CD4-positive, alpha-beta T cell treated with Interleukin-17A for 4 hours (primary cell): ENCODE data around the gene FASN.
"Not testable (repeated sequence)": the region's sequence is repeated elsewhere in the genome, so short reads cannot be mapped to it uniquely, and the experiment has no call there.

Source experiments
- DNase-seq: peaks from one replicate; pipeline ENCODE4 v3.0.0-alpha.2; 2020; ENCODE audit warnings: mixed read lengths

Gene FASN

DNA sequence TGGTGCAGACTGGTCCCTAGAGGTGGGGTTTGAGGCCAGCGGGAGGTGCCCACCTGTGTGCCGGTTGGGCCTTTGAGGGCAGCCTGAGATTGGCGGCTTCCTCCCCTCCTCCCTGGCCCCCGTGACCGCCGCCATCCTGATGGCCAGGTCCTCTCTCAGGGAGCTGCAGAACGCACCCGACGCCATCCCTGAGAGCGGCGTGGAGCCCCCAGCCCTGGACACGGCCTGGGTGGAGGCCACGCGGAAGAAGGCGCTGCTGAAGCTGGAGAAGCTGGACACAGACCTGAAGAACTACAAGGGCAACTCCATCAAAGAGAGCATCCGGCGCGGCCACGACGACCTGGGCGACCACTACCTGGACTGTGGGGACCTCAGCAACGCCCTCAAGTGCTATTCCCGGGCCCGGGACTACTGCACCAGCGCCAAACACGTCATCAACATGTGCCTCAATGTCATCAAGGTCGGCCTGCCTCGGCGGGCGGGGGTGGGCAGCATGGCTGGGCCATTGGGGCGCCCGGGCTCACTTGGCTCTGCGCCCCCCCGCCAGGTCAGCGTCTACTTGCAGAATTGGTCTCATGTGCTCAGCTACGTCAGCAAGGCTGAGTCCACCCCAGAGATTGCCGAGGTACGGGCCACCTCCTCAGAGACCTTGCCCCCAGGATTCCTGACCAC is 43.5 kb downstream of the FASN start:
- peak; percentile 1 for DNase-seq

DNA sequence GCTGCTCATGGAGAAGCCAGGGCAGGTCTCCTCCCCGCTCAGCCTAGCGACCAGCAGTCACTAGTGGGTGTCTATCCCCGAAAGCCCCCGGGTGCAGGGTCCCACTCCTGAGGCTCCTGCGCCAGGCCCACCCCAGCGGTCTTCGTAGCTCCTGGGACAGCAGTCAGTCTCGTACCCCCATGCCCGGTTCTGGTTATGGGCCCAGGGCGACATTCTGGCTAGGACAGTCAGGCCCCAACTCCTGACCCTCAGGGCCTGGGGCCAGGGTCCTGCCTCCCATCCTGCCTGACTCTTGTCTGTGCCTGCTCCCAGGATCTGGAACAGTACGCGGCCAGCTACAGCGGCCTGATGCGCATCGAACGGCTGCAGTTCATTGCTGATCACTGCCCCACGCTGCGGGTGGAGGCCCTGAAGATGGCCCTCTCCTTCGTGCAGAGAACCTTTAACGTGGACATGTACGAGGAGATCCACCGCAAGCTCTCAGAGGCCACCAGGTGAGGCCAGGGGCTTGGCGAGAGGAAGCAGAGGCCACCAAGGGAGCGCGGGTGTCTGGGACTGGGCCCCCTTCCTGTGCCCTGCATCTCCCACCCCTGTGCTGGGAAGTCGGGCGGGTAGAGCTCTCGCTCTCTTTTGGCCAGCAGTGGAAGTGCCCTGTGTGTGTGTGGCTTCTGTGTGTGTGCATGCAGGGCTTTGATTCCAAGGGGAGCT is 44.3 kb downstream of the FASN start:
- DNase-seq, result peak; percentile 1

DNA sequence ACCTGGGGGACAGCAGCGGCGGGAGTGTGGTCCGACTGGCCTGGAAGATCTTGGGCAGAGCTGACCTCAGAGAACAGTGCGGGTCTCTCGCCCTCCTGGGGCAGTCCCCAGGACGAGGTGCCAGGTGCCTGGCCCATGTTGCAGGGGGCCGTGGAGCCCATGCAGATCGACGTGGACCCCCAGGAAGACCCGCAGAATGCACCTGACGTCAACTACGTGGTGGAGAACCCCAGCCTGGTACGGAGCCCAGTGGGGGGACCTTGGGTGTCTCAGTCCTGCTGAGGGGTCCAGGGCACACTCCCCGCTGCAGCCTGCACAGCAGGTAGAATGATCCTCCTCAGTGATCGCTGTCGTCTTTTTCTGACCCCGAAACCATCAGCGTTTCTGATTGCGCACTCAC is 44.9 kb downstream of the FASN start:
- DNase-seq, result peak; percentile 2

DNA sequence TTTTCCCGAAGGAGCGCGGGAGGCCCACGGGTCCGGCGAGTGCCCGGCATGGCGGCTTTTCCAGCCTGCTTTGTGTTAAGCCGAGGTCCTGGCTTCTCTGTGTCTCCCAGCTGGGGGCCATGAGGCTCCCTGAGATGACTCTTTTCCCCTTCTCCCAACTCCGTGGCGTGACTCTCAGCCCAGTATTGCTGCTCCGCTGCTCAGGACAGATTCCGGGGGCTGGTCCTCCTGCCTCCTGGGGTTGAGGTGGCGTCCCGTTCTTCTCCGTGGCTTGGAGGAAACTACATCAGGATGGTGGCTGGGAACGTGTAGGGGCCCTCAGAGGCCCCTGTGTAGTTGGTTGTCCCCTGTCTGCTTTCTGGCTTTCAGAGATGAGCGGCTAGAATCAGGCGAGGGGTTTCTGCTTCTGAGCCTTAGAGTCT is 45.4 kb downstream of the FASN start:
- peak; percentile 2 for DNase-seq

DNA sequence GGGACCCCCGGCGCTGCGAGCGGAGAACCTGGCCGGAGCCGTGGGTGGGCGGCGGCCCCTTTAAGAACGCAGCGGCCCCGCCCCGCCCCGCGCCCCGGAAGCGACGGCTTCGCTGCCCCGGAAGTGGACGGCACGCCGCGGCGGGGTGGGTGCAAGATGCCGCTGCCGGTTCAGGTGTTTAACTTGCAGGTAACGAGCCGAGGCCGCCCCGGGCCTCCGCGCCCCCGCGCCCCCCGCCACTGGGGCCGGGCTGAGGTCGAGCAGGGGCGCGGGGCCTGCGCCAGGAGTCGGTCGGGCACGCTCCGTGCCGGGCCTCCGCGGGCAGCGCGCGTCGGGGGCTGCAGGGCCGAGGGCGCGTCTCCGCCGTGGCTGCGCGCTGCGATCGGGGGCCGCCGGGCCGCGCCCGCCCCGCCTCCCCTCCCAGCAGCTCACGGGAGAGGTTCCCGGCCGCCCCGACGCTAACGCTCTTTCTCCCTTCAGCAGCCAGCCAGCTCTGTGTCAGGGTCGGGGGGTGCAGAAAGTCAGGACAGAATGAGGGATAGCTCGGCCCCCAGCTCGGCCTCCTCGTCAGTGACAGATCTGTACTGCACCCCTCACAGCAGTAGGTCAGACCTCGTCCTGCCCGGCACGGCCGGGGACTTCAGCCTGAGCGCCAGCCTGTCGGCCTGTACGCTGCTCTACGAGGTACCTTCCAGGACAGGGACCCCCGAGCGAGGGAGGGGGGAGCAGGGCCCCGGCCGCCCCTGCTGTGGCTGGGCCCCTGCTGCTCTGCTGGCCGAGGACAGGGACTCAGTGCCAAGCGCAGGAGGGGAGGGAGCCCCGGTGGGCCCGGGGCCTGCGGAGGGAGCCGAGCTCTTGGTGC is 46.0 kb downstream of the FASN start, which contains the start of the genes GPS1 and RFNG:
Gene GPS1, plus strand, starts transcription at position 123 of the 862 bp plus-strand sequence. Its CDS starts 34 bp downstream, at position 157.
Gene RFNG, minus strand, starts transcription at position 36 of the 862 bp plus-strand sequence. CDS start 45 bp downstream, outside the sequence.
- DNase-seq, result peak; percentile 89

DNA sequence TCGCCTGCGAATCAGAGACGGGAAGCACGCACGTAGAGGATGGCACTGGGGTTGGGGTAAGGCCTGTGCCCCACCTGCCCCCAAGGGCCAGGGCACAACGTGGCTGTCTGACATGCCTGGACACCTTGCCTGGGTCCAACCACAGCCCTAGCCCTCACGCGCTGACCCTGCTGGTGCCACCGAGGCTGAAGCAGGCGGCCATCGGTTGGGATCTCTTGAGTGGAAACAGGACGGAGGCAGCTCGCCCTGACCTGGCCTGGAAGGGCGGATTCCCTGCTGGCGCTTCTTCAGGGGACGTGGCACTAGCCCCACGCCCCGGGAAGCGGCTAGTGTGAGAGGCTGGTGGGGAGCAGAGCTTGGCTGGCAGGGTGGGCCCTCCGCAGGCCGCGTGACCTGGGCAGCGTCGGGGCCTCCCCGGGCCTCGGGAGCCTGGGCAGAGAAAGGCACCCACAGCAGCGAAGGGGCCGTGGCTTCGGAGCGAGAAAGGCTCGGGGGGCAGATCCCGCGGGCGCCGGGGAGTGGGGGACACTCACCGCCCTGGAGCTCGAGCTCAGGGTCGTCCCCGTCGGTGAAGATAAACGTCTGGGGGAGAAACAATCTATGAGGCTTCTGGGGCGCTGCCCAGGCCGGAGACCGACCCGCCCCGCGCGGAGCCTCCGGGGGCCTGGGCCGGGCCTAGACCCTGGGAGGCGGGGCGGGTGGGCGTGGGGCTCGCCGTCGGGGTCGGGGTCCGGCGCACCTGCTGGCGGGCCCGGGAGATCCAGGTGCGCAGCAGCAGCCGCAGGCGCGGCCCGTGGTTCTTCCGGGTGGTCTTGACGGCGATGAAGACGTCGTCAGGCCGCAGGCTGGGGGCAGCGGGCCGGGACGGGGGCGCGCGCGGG is 47.0 kb downstream of the FASN start:
- DNase-seq, result peak; percentile 14

DNA sequence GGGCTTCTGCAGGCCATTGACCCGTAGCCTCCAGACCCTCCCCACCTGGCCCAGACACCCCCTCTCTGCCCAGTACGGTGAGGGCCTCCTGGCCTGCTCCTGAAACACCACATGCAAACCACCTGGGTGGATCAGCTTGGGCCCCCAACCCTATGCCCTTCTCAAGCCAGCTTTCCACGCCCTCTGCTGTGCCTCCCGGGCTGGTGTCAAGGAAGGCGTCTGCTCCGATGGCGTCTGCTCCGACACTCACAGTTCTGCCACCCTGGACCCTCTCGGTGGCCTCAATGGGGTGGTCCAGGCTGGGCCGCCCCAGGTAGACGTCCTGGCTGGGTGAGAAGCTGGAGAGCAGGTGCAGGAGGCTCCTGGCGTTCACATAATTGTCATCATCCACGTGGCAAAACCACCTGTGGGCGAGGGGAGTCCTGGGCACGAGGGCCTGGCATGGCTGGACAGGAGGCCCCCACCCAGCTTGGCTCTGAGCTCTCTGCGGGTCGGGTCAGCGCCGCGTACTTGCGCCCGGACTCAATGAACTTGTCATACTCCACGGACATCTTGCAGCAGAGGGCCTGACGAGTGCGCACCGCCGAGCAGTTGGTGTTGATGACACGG is 47.8 kb downstream of the FASN start:
- no peak for DNase-seq

DNA sequence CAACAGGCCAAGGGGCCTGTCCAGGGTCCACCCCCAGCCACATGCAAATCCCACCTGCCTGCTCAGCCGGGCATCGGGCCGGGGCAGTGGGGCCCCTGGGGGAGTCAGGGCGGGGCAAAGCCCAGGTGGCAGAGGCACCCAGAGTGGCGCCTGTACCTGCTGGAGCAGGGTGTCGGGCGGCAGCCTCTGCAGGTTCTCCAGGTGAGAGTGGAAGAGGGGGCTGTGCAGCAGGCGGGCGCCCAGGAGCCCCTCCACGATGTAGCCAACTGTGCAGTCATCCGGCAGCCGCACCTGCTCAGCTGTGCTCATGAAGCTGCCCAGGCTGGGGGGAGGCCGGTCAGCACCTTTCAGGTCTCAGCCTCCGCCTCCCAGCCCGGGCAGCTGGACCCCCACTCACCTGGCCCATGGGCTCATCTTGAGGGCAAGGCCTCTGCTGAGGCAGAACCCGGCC is 48.5 kb downstream of the FASN start:
- DNase-seq, result no peak

DNA sequence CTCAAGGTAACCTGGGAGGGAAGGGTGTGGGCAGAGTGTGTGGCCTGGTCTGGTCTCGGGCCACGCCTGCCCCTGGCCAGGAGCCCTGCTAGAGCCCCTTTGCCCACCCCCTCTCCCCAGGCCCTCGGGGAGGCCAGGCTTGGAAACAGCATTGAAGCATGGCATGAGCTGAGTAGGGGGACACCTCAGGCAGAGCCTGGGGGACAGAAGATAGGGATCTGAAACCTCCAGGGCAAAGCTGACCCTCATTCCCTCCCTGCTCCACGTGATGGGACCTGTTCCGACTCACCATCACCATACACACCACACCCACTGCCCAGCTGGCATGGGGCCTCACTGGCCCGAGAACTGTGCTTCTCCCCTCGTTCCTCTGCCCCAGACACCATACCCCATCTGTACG is 48.9 kb downstream of the FASN start:
- DNase-seq, result no peak

DNA sequence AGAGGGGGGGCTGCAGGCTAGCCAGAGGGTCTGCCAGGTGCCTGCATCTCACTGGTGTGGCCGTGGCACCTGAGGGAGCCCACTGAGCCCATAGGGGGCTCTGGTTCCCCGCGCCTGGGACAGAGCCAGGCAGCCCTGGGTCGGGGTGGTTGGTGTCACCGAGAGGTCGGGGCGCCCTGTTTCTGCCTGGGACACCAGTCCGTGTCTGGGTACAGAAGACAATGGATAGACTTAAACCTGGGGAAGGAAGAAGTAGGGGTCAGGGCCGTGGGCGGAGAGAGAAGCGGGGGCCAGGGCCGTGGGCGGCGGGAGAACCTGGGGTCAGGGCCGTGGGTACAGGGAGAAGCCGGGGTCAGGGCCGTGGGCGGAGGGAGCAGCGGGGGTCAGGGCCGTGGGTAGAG is 49.5 kb downstream of the FASN start:
- no peak for DNase-seq

DNA sequence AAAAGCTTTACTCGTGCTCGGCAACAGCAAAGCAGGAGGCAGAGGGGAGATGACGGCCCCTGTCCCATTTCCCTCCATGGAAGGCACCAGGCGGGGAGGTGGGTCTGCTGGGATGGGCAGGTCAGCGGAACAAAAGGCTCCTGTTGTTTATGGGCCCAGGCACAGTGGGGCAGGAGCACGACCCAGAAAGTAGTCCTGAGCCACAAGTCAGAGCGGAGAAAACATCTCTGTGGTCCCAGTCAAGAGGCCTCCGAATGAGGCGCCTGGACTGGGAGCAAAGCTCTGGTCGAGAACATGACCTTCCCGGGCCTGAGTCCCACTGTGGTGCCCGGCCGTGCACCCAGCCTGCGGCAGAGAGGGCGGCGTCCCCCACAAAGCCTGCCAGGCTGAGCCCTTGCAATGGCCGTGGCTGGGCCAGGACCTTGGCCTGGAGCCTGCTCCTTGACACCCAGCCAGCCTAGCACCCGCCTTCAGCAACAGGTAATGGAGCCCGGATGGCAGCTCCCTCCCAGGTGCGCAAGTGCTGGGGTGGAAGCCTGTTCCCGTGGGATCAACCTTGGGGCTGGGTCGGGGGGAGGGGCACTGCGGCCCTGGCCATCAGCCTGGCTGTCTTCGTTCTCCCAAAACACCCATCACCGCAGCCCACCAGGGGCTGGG is 50.0 kb downstream of the FASN start:
- no peak for DNase-seq

DNA sequence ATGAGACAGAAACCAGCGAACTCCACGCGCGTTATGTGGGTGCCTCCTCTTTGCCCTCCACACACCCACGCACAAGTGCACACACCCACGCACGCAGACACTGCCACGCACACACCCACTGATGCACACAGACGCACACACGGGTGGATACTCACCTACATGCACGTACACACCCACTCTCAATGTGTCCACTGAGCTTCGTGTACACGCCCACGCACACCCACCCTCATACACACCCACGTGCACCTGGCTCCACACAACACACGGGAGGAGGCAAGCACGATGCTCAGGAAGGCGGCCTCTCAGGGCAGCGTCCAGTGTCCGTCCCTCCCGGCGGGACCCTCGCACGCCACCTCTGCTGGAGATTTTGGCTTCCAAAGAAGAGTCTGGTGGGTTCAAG is 50.7 kb downstream of the FASN start:
- no peak for DNase-seq

DNA sequence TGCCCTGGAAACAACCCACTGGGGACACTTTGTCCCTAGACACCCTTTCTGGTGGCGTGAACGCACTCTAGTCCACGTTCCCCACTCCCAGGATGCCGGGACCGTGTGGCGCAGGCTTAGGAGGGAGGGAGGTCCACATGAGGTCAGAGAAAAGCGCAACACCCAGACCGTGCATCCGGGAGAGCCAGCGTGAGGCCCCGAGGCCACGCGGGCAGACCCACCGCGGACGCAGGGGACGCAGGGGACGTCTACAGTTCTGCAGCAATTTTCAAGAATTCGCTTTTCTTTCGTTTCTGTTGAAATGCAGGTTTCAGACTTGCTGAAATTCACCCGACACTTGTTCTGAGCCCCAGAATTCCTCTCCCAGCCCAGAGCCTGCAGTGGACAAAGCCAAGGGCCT is 51.1 kb downstream of the FASN start:
- DNase-seq, result no peak

DNA sequence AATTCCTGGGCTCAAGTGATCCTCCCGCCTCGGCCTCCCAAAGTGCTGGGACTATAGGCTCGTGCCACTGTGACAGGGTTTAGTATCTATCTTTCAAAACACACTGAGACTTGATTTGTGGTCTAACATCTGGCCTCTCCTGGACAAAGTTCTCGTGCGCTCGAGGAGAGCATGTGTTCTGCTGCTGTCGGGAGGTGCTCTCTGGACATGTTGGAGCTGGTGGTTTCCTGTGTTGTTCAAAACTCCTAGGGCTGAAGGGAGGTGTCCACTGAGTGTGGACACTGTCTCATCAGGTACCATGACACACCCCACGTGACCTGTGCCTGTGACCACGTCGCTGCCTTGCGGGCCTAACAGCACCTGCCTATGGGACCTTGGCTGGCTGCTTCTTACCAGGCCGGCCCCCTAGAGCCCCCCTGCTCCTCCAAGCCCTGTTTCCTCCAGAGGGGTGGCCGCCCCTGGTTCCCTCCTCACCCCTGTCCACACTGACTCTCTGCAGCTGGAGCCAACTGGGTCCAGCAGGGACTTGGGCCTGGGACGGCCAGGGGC is 52.0 kb downstream of the FASN start:
- no peak for DNase-seq

DNA sequence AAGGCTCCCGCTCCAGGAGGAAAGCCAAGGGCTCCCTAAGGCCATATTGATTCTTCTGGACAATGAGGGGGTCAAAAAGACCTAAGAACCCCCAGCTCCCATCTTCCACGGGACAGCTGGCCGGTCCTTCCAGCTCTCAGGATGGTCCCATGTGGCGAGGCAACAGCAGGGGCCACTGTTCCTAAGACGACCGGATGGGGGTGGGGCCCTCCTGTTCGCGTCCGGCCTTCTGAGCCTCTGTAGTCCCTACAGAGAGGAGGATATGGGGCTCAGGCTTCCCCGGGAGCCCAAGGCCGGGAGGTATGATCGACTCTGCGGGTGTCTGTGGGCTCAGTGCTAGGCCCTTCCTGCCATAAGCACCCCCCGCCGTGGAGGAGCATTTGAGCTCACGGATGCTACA is 54.5 kb downstream of the FASN start:
- DNase-seq, result no peak

DNA sequence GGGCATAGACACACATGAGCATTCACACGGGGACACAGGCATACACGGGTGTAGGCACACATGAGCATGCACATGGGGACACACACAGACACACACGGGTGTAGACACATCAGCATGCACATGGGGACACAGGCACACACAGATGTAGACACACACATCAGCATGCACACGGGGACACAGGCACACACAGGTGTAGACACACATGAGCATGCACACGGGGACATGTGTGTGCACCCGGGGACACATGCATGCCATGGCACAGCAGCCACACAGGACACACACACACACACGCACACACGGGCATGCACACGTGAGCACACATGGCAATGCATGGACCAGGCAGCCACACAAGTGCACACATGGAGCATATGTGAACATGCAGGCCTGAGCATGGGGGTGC is 55.4 kb downstream of the FASN start:
- DNase-seq, result no peak

DNA sequence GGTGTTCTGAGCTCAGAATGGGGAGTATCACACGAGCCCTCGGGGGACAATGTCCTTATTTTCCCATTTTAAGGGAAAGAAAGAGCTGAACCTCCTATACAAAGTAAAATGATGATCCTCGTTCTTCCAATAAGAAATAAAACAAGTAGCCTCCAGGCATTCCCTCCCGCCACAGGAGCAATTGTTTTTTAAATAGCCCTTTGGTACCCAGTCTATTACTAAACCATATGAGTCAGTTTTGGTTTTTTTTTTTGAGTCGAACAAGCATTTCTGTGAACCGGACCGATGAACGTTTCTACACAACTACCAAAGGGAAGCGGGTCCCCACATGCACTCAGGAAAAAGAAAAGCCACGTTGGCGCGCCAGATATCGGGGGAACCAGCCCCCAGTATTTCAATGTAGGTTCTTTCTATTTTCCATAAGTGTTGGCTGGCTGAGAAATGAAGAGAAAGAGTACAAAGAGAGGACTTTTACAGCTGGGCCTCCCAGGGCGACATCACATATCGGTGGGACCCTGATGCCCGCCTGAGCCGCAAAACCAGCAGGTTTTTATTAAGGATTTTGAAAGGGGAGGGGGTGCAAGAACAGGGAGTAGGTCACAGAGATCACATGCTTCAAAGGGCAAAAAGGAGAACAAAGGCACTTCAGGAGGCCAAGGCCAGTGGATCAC is 56.8 kb downstream of the FASN start:
- DNase-seq, result no peak

DNA sequence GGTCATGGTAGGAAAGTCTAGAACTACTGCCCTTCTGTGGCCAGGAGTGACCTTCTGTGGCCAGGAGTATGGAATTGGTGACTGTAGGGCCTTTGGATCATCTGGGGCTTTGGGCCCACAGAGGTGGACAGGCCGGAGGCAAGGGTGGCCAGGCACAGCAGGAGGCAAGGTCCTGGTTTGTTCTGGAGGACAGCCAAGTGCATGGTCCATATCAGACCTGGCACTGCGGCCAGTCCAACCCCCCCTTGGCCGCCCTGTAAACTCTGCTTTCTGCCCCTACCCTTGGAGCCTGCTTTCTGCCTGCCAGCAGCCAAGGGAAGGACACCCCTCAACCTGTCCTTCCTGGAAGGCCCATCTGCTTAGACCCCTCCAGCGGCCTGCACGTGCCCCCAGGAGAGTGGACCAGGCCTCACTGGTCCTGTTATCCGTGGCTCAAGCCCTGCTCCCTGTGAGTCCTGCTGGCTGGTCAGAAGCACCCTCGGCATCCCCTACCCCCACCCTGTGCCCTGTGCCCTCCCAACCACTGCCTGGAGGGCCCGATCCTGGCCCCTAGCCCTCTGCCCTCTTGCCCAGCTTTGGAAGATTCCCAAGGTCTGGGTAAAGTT is 58.2 kb downstream of the FASN start:
- DNase-seq, result no peak

DNA sequence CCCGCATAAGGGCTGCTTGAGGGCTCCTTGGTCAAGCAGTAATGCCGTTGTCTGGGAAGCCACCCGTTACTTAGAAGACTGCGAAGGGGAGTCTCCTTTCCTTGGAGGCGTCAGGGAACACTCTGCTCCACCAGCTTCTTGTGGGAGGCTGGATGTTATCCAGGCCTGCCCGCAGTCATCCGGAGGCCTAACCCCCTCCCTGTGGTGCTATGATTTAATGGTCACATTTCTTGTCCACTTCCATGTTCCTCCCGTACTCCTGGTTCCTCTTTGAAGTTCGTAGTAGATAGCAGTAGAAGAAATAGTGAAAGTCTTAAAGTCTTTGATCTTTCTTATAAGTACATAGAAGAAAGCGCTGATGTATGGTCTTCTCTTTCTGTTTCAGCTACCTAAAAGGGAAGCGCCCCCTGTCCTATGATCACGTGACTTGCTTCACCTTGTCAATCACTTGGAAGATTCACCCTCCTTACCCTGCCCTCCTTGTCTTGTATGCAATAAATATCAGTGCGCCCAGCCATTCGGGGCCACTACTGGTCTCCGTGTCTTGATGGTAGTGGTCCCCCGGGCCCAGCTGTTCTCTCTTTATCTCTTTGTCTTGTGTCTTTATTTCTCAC is 59.1 kb downstream of the FASN start:
- not testable (repeated sequence) for DNase-seq

DNA sequence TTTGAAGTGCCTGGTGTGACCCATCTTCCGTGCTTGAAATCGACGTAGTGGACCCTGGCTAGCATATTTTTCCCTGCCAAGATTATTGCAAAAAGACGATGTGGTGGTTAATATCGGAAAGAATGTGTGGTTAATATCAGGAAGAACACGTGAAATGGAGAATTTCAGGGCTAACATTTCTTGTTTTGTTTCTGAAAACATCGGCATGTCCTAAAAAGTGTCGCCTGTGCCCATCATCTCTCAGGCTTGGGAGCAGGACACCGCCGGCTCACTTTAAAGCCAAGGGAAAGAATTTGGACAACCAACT is 60.2 kb downstream of the FASN start:
- DNase-seq, result no peak
